Esophagus muscularis mucosa (tissue), 4 donors: ENCODE measurements around the gene GRIK5.

ENCODE experiments used
- CTCF ChIP-seq, 3 experiments: fragments of 200-600 bp in 2 of 3; fragments of 450-650 bp in 1 of 3; sonication (generic) in 2 of 3; IDR thresholded peaks; one replicate each; pipeline ENCODE4 v1.5.1; 2017 to 2019; ENCODE audit warnings: antibody characterized with exemption in 3 of 3, mild to moderate bottlenecking in 2 of 3, moderate library complexity in 1 of 3
- EP300 ChIP-seq: sonication (generic); formaldehyde crosslinking; IDR thresholded peaks from one replicate; pipeline ENCODE4 v1.6.1; 2017; ENCODE audit warnings: antibody characterized with exemption
- POLR2A ChIP-seq: fragments of 450-650 bp; IDR thresholded peaks from one replicate; pipeline ENCODE4 v1.6.1; 2017; ENCODE audit warnings: antibody characterized with exemption, moderate library complexity, mild to moderate bottlenecking, low read depth
- POLR2AphosphoS5 ChIP-seq, 2 donors: sonication (generic); formaldehyde crosslinking; IDR thresholded peaks; one replicate each; pipeline ENCODE4 v1.6.1; 2017; ENCODE audit warnings: antibody characterized with exemption in 2 of 2

DNA sequence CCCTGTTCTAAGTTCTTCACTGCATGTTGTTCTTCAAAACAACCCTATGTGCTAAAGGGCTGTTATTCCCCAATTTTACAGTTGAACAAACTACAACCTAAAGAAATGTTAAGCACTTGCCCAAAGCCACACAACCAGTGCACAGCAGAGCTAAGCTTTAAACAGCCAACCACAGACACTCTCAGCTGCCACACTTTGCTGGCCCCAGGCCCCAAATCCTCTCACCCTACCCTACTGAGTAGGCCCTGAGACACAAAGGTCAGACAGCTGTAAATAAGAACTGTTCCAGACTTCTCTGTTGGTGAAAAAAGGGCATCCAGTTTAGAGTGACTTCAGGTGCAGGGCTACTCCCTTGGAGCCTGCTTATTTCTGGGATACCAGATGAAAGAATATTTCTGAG is 30.0 kb downstream of the GRIK5 start:
- TF ChIP-seq CTCF (IDR thresholded peaks at IDR 0.05), result no peak
- no peak for TF ChIP-seq POLR2A
- TF ChIP-seq POLR2AphosphoS5 (IDR thresholded peaks at IDR 0.05), result no peak
- TF ChIP-seq EP300, result no peak
